GM19452 (cell line): ENCODE results near the gene LPCAT1.
"Not testable (repeated sequence)": the region's sequence is repeated elsewhere in the genome, so short reads cannot be mapped to it uniquely, and the experiment has no call there.

Source experiments
- ATAC-seq: cut with Tn5 transposase; IDR thresholded peaks from one replicate; pipeline ENCODE4 v1.9.1; 2021; ENCODE audit not compliant: unreplicated experiment

Gene LPCAT1

DNA sequence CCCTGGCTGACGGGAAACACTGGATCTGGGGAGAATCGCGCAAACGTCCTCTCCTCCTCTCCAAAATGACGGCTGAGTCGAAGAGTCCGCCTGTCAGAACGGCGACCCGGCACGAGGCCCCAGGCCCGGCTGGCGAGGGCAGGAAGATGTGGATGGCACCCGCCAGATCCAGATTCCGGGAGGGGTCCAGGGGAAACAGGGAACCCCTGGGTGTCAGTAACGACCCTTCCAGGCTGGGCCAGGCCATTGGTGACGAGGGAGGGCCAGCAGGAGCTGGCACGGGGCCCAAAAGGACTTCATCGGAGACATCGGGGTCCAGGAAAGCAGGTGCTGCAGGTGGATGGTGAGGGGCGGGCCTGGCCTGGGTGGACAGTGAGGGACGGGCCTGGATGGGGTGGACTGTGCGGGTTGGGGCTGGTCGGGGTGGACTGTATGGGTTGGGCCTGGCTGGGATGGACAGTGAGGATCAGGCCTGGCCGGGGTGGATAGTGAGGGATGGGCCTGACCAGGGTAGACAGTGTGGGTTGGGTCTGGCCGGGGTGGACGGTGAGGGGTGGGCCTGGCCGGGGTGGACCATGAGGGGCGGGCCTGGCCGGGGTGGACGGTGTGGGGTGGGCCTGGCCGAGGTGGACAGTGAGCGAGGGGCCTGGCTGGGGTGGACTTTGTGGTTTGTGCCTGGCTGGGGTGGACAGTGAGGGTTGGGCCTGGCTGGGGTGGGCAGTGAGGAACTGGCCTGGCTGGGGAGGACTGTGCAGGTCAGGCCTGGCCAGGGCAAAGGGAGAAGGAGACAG is 92.5 kb downstream of the LPCAT1 start:
- ATAC-seq, result no peak

GRCh38 chr5:1430121-1430795 is 93.5 kb downstream of the LPCAT1 start:
- ATAC-seq, result no peak

DNA sequence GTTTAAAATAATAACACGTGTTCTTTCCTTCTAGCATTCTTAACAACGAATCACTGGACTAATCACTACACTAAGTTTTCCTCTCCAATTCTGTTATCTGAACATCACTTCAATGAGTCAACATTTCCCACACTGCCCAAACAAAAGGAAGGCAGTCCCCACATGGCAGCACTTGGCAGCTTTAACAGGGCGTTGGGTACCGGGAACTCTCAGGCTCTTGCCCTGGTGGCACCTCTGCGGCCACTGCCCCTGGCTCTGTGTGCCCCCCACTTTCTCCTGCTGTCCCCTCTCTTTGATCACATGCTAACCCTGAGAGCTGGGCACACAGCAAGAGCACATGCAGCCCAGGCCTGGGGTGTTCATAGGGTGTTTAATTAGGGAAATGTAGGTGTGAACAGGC is 94.3 kb downstream of the LPCAT1 start:
- ATAC-seq, result no peak

DNA sequence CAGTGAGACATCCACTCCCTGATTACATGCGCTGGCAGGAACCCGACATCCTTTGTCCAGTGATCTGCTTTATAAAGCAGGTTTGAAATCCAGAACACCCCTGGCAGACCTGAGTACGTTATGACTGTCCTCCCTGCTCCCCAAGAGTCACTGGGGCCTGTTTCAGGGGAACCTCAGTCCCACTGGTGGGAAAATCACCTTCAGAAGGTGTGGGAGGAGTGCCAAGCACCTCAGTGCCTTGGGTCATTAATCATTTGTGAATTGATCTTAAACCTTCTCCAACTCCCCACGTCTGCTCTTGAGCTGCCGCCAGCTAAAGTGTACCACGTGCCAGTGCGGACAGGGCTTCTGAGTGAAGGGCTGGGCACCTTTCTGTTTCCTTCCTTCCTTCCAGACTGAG is 94.7 kb downstream of the LPCAT1 start:
- ATAC-seq, result no peak

- no peak for ATAC-seq
These were observed 95.7 kb downstream of the LPCAT1 start for GRCh38 chr5:1428107-1428506.

DNA sequence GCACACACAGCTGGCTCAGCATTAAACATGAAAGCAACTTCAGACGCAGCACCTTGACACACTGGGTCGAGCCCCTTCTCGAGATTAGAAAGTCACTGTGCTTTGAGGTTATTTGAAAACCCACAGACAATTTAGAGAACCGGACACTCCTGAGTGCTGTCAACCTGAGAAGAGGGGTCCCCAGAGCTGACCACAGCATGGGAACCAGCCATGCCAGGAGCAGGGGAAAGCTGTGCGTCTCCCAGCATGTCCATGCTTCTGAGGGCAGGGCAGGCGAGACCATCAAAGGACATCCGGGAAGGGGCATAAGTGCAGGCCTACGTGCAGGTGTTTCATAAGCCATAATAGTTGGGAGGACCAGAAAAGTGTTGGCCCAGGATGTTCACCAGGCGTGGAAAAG is 99.0 kb downstream of the LPCAT1 start:
- no peak for ATAC-seq

DNA sequence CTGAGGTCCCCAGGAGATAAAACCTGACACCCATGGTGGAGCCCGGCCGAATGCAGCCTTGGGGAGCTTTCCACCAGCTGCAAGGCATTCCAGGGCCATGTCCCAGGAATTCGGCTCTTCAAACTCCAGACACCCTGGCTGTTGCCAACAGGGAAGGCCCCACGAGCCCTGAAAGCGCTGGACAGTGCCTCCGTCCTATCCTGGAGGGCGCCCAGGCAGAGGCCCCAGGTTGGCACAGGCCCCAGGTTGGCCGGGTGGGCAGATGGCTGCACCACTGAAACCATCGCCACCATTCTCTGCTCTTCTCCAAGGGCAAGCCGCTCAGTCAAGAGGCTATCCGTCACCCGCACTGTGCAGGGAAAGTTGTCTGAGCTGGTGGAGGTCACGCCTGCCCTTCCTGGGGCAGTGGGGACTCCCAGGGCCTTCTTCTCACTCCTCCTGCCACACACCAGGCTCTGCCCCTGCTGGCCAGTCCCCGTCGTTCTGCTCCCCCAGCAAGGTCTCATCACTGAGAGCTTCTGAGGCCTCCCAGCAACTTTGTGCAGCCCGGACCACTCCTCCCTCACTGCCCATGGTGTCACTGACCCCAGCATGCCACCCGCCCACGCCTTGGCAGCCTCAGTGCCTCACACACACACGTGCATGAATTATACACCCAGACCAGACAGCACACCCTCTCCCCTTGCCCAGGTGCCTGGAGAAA is 99.7 kb downstream of the LPCAT1 start:
- ATAC-seq, result no peak

DNA sequence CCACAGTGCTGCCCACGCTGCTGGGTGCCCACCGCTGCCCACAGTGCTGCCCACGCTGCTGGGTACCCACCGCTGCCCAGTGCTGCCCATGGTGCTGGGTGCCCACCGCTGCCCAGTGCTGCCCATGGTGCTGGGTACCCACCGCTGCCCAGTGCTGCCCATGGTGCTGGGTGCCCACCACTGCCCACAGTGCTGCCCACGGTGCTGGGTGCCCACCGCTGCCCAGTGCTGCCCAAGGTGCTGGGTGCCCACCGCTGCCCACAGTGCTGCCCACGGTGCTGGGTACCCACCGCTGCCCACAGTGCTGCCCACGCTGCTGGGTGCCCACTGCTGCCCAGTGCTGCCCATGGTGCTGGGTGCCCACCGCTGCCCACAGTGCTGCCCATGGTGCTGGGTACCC is 101.2 kb downstream of the LPCAT1 start:
- ATAC-seq, result not testable (repeated sequence)

DNA sequence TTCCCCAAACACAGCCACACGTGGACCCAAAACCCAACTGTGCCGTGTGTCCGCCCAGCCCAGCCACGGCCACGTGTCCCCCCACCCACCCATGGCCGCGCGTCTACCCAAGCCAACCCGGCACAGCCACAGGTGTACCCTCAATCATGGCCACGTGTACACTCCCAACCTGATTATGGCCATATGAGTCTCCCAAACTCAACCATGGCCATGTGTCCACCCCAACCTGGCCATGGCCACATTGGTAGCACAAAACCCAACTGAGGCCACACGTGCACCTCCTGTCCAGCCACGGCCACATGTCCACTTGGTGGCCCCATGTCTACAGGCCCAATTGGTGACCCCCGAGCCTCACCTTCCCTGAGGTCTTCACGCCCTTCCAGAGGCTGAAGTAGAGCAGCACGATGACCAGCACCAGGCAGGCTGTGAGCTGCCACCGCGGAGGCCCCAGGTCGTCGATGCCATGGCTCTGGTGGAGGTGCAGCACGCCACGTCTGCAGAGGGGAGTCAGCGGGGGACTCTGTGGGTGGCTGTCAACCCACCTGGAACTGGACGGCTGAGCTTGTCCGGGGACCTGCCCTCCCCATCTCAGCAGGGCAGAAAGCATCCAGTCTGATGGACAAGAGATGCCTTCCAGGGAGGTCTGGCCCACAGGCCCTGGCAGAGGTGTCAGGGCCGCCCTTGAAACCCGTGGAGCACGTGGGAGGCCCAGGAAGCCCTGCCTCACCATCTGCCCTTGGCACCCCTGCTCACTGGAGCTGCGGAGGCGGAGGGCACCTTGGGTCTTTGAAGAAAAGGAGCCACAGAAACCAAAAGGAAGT is 102.0 kb downstream of the LPCAT1 start:
- ATAC-seq, result no peak

- ATAC-seq, result no peak
These were observed 103.3 kb downstream of the LPCAT1 start for GRCh38 chr5:1420211-1421195.

DNA sequence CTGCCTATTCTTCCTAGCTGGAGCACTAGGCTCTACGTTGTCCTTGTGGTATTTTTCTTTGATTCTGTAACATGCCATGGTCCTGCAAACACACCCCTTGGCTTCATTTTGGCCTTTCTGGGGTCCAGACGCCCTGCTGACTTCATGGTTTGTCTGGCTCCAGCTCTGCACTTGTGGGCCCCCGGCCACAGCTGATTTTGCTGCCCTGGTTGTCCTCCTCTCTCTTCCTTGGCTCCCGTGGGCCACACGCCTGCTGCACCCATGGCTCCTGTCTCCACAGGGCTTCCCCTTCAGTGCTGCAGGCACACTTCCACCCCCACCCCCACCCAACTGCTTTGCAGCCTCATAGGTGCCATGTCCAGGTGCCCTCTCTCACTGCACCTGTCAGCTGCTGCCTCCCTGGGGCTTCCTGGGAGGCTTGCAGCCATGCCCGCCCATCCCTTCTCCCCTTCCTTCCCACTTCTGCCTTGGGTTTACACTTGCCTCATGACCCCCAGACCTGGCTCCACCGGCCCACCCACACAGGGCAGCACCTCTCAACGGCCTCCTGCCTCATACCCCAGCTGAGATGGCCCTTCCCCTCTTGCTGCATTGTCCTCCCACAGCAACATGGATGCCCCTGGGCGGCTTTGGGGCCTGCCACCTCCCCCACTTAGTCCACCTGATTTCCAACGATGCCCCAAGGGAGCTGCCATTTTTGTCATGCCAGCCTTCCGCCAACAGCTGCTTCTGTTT is 104.1 kb downstream of the LPCAT1 start:
- ATAC-seq, result no peak

- ATAC-seq, result no peak
These were observed 104.9 kb downstream of the LPCAT1 start for GRCh38 chr5:1418921-1419280.

- no peak for ATAC-seq
These were observed 105.4 kb downstream of the LPCAT1 start for GRCh38 chr5:1418238-1418920.

DNA sequence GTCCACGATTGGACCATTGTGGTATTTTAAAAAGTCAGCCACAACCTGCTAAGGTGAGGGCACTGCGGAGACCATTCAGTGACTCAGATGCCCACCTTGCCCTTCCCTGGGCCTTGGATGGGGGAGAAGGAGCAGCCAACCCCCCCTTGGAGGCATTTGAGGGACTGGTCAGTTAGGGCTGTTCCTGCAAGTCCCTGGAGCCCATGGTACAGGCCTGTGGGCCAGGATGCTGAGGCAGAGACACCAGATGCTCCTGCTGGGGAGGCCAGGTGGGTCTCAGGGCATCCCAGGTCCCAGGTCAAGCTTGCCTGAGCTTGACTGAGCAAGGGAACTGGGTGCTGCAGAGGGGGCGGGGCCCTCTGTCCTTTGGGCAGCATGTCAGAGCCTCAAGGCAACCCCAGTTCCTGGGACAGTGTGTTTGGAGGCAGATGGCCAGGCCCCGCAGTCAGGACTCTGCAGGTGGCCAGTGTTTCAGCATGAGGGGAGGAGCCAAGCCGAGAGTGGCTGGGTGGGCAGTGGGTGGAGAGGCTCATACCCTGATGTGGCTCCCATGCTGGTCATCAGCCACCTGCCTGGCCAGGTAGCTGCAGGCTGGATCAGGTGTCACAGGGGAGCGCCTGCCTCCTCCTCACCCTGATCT is 106.1 kb downstream of the LPCAT1 start:
- no peak for ATAC-seq

DNA sequence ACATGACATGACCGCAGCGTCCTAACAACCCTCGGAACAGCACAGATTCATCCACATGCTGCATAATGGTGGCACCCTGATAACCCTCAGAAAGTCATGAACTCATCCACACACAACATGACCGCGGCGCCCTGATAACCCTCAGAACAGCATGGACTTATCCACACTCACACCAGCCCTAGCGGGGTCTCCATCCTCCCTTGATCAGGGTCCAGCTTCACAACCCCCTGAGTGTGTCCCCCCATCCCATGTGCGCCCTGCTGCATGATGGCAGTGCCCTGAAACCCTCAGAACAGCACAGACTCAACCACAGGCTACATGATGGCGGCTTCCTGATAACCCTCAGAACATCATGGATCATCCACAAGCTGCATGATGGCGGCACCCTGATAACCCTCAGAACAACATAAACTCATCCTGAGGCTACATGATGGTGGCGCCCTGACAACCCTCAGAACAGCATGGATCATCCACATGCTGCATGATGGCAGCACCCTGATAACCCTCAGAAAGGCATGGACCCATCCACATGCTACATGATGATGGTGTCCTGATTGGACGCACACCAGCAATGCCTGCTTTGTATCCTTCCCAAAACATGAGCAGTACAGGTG is 106.8 kb downstream of the LPCAT1 start:
- ATAC-seq, result no peak

DNA sequence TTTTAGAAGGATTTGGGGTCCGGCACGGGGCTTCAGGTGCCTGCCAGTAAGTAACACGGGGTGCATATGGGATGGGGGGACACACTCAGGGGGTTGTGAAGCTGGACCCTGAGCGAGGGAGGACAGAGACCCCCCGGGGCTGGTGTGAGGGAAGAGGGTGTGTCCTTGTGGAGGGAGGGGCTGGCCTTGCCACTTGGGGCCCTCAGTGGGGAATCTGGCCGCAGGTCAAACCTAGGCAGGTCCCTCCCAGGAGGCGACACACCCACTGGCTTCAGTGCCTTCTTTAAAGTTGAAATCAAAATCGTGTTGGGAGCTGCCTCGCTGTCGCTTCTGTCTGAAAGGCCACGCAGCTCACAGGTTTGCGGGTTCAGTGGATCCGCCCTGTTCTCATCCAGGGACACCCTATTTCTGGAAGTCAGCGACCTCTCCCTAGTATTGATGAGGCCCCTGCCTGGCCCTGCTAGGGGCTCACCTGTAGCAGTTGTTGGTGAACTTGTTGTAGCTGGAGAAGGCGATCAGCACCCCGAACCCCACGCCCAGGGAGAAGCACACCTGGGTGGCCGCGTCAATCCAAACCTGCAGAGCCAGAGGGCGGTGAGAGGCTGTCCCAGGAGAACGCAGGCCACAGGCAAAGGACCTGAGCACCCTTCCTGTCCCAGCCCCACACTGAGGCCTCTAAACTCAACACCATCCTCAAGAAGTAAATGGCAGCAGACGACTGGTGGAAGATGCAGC is 108.0 kb downstream of the LPCAT1 start:
- no peak for ATAC-seq

GRCh38 chr5:1415059-1415425 is 108.7 kb downstream of the LPCAT1 start:
- ATAC-seq, result no peak
